Liver (tissue), 9 donors: ENCODE data around the gene TBXT. TPM values are rescaled to one million over a fixed set of nuclear protein-coding genes. Genes with fewer than 3 reads are reported as not detected.

Experiments
- DNase-seq: peaks from one replicate; pipeline ENCODE4 v3.0.0-alpha.2; 2017; ENCODE audit warnings: low spot score
- H3K27ac ChIP-seq, 2 donors: one replicate each; pipeline ENCODE4 v1.7.0; 2013; ENCODE audit warnings: inconsistent platforms in 2 of 2, low read length in 2 of 2, control low read depth in 1 of 2, low read depth in 1 of 2, mild to moderate bottlenecking in 1 of 2
- H3K27me3 ChIP-seq, 4 donors: one replicate each; pipeline versions ENCODE4 v1.6.1 to v1.7.0; 2013; ENCODE audit warnings: low read length in 3 of 4, inconsistent platforms in 1 of 4, mild to moderate bottlenecking in 1 of 4, moderate library complexity in 1 of 4; ENCODE audit not compliant: control insufficient read depth in 4 of 4, insufficient read depth in 4 of 4
- H3K36me3 ChIP-seq, 4 donors: one replicate each; pipeline versions ENCODE4 v1.6.1 to v1.7.0; 2013; ENCODE audit warnings: low read length in 3 of 4, mild to moderate bottlenecking in 3 of 4, low read depth in 1 of 4, moderate library complexity in 1 of 4; ENCODE audit not compliant: control insufficient read depth in 4 of 4, insufficient read depth in 3 of 4
- H3K4me1 ChIP-seq, 4 donors: one replicate each; pipeline versions ENCODE4 v1.6.1 to v1.7.0; 2013; ENCODE audit warnings: low read length in 3 of 4, mild to moderate bottlenecking in 3 of 4, moderate library complexity in 1 of 4; ENCODE audit not compliant: control insufficient read depth in 4 of 4, insufficient read depth in 4 of 4
- H3K4me3 ChIP-seq, 3 donors: one replicate each; pipeline versions ENCODE4 v1.6.1 to v1.7.0; 2013; ENCODE audit warnings: low read length in 3 of 3, control low read depth in 1 of 3, low read depth in 1 of 3, mild to moderate bottlenecking in 1 of 3
- H3K9ac ChIP-seq, 2 donors: one replicate each; pipeline ENCODE4 v1.7.0; 2013; ENCODE audit warnings: low read length in 2 of 2, mild to moderate bottlenecking in 2 of 2, moderate library complexity in 2 of 2, control low read depth in 1 of 2, low read depth in 1 of 2
- H3K9me3 ChIP-seq, 4 donors: one replicate each; pipeline versions ENCODE4 v1.6.1 to v1.7.0; 2013; ENCODE audit warnings: low read length in 3 of 4; ENCODE audit not compliant: control insufficient read depth in 4 of 4
- EGR1 ChIP-seq, 2 donors: IDR thresholded peaks; 2 replicates each; pipeline ENCODE4 v1.6.1; 2016 to 2018; ENCODE audit warnings: antibody characterized with exemption in 2 of 2, low read depth in 2 of 2
- GABPA ChIP-seq, 2 donors: IDR thresholded peaks in 1 of 2; conservative IDR thresholded peaks in 1 of 2; 2 replicates each; pipeline ENCODE4 v1.6.1; 2016; ENCODE audit warnings: antibody characterized with exemption in 2 of 2, mild to moderate bottlenecking in 1 of 2, moderate library complexity in 1 of 2
- HNF4A ChIP-seq, 2 donors: conservative IDR thresholded peaks; 2 replicates each; pipeline ENCODE4 v1.6.1; 2016; ENCODE audit warnings: antibody characterized with exemption in 2 of 2, mild to moderate bottlenecking in 2 of 2
- HNF4G ChIP-seq: IDR thresholded peaks from 2 replicates; pipeline ENCODE4 v1.6.1; 2016; ENCODE audit warnings: antibody characterized with exemption
- JUND ChIP-seq, 2 donors: IDR thresholded peaks; 2 replicates each; pipeline ENCODE4 v1.6.1; 2016; ENCODE audit warnings: antibody characterized with exemption in 2 of 2
- RAD21 ChIP-seq, 2 donors: IDR thresholded peaks; 2 replicates each; pipeline ENCODE4 v1.6.1; 2016; ENCODE audit warnings: antibody characterized with exemption in 2 of 2, mild to moderate bottlenecking in 2 of 2
- RXRA ChIP-seq, 2 donors: IDR thresholded peaks; 2 replicates each; pipeline ENCODE4 v1.6.1; 2017 to 2018; ENCODE audit warnings: antibody characterized with exemption in 2 of 2, mild to moderate bottlenecking in 1 of 2
- SP1 ChIP-seq: IDR thresholded peaks from 2 replicates; pipeline ENCODE4 v1.6.1; 2018; ENCODE audit warnings: antibody characterized with exemption, mild to moderate bottlenecking
- TAF1 ChIP-seq: conservative IDR thresholded peaks from 2 replicates; pipeline ENCODE4 v1.6.1; 2016; ENCODE audit warnings: antibody characterized with exemption, mild to moderate bottlenecking
- YY1 ChIP-seq: IDR thresholded peaks from 2 replicates; pipeline ENCODE4 v1.6.1; 2016; ENCODE audit warnings: antibody characterized with exemption, mild to moderate bottlenecking
- WGBS: extraction: QIAGEN DNeasy Blood & Tissue Kit; methylation state at CpG from one replicate; pipeline ENCODE4 v1.1.7; 2013; 5-methylcytosine and 5-hydroxymethylcytosine counted together
- polyA plus RNA-seq, 2 donors: library from polyadenylated mRNA; stranded (reverse) in 1 of 2; unstranded in 1 of 2; fragments of 200-250 nt in 1 of 2; fragments of >200 nt in 1 of 2; fragmentation: Nextera tagmentation in 1 of 2; extraction: Ambion mirVana in 1 of 2; gene quantifications; one replicate each; pipeline versions ENCODE4 v1.2.1 to v1.2.3, GENCODE V29; 2013 to 2015
- total RNA-seq, 2 donors: library from RNA; depleted of rRNA; stranded (reverse); fragments of >200 nt; gene quantifications; one replicate each; pipeline ENCODE4 v1.2.3, GENCODE V29; 2014
- TF ChIP-seq, protein P1 (sequence below): IDR thresholded peaks from 2 replicates; pipeline ENCODE4 v1.6.1; 2016; ENCODE audit warnings: antibody characterized with exemption
- TF ChIP-seq, protein P2 (sequence below): fragments of 150-350 bp; IDR thresholded peaks from 2 replicates; pipeline ENCODE4 v1.5.1; 2017; ENCODE audit warnings: improper control_type of control experiment, low read depth, low read length; ENCODE audit not compliant: missing input control
- TF ChIP-seq, protein P3 (sequence below): IDR thresholded peaks from 2 replicates; pipeline ENCODE4 v1.6.1; 2016; ENCODE audit warnings: antibody characterized with exemption, mild to moderate bottlenecking
- TF ChIP-seq, protein P4 (sequence below): IDR thresholded peaks from 2 replicates; pipeline ENCODE4 v1.6.1; 2016; ENCODE audit warnings: antibody characterized with exemption
- donor health status: healthy.
- donor health status: healthy.
- donor health status: healthy.
- donor health status: healthy.
- donor health status: healthy.

Gene TBXT
- total and polyA plus RNA-seq, 4 donors: not detected

DNA sequence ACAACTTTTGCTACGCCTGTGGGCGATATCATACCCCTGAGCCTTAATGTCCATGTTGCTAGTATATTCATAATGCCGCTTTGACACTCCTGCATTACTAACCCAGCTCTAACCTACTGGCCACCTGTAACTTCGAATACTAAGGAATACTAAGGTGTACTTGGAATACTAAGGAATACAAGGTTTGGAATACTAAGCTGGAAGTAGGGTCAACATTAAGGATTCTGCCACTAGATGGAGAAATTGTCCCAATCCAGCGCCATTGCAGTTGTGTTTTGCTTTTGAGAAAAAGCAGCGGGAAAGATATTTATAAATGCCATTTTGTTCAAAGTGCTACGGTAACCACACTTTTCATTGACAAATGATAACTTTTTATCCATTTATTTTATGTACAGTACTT, 10.7 kb downstream of the TBXT start:
- Histone ChIP-seq H3K27ac (no peak overlapping the region), H3K4me3 (no peak overlapping the region), H3K9me3 (no peaks in the 10 kb centered on the region), H3K27me3 (peaks cover 0 to 2% (median 0%) of the 10 kb centered on the region in 4 donors), H3K4me1 (no peaks in the 10 kb centered on the region), H3K36me3 (no peaks in the 10 kb centered on the region), H3K9ac (no peak overlapping the region)
- DNase-seq: no peak
- 48% methylated on average over 7 of the region's 7 CpGs for WGBS
- no peak for TF ChIP-seq YY1
- TF ChIP-seq TAF1: no peak
- TF ChIP-seq, protein P1, sequence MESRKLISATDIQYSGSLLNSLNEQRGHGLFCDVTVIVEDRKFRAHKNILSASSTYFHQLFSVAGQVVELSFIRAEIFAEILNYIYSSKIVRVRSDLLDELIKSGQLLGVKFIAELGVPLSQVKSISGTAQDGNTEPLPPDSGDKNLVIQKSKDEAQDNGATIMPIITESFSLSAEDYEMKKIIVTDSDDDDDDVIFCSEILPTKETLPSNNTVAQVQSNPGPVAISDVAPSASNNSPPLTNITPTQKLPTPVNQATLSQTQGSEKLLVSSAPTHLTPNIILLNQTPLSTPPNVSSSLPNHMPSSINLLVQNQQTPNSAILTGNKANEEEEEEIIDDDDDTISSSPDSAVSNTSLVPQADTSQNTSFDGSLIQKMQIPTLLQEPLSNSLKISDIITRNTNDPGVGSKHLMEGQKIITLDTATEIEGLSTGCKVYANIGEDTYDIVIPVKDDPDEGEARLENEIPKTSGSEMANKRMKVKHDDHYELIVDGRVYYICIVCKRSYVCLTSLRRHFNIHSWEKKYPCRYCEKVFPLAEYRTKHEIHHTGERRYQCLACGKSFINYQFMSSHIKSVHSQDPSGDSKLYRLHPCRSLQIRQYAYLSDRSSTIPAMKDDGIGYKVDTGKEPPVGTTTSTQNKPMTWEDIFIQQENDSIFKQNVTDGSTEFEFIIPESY: no peak
- TF ChIP-seq RAD21 (IDR thresholded peaks at IDR 0.05): peak; percentile 69 to 72
- TF ChIP-seq, protein P2, sequence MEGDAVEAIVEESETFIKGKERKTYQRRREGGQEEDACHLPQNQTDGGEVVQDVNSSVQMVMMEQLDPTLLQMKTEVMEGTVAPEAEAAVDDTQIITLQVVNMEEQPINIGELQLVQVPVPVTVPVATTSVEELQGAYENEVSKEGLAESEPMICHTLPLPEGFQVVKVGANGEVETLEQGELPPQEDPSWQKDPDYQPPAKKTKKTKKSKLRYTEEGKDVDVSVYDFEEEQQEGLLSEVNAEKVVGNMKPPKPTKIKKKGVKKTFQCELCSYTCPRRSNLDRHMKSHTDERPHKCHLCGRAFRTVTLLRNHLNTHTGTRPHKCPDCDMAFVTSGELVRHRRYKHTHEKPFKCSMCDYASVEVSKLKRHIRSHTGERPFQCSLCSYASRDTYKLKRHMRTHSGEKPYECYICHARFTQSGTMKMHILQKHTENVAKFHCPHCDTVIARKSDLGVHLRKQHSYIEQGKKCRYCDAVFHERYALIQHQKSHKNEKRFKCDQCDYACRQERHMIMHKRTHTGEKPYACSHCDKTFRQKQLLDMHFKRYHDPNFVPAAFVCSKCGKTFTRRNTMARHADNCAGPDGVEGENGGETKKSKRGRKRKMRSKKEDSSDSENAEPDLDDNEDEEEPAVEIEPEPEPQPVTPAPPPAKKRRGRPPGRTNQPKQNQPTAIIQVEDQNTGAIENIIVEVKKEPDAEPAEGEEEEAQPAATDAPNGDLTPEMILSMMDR: peak; percentile 23
- TF ChIP-seq GABPA (IDR thresholded peaks at IDR 0.05 in 1 of 2, conservative IDR thresholded peaks at IDR 0.05 in 1 of 2): no peak
- TF ChIP-seq SP1: no peak
- TF ChIP-seq, protein P3, sequence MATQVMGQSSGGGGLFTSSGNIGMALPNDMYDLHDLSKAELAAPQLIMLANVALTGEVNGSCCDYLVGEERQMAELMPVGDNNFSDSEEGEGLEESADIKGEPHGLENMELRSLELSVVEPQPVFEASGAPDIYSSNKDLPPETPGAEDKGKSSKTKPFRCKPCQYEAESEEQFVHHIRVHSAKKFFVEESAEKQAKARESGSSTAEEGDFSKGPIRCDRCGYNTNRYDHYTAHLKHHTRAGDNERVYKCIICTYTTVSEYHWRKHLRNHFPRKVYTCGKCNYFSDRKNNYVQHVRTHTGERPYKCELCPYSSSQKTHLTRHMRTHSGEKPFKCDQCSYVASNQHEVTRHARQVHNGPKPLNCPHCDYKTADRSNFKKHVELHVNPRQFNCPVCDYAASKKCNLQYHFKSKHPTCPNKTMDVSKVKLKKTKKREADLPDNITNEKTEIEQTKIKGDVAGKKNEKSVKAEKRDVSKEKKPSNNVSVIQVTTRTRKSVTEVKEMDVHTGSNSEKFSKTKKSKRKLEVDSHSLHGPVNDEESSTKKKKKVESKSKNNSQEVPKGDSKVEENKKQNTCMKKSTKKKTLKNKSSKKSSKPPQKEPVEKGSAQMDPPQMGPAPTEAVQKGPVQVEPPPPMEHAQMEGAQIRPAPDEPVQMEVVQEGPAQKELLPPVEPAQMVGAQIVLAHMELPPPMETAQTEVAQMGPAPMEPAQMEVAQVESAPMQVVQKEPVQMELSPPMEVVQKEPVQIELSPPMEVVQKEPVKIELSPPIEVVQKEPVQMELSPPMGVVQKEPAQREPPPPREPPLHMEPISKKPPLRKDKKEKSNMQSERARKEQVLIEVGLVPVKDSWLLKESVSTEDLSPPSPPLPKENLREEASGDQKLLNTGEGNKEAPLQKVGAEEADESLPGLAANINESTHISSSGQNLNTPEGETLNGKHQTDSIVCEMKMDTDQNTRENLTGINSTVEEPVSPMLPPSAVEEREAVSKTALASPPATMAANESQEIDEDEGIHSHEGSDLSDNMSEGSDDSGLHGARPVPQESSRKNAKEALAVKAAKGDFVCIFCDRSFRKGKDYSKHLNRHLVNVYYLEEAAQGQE: no peak

DNA sequence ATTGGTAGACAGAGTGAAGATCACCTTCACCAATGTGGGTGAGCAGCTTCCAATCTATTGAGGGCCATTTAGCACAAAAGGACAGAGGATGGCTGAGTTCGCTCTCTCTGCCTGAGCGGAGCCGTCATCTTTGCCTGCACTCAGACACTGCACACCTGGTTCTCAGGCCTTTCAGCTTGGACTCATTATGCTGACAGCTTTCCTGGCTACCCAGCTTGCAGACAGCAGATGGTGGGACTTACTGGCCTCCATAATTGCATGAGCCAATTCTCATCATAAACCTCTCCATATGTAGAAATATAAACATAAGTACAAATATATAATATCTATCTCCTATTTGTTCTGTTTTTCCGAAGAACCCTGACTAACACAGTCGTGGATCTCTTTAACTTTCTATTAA, 13.7 kb downstream of the TBXT start:
- TF ChIP-seq RXRA (IDR thresholded peaks at IDR 0.05): no peak
- TF ChIP-seq, protein P4, sequence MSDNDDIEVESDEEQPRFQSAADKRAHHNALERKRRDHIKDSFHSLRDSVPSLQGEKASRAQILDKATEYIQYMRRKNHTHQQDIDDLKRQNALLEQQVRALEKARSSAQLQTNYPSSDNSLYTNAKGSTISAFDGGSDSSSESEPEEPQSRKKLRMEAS: no peak
- no peak for TF ChIP-seq HNF4A (conservative IDR thresholded peaks at IDR 0.05)
- TF ChIP-seq EGR1 (IDR thresholded peaks at IDR 0.05; ENCODE audit: low read depth in 2 of 2): no peak
- TF ChIP-seq JUND (IDR thresholded peaks at IDR 0.05): no peak
- TF ChIP-seq HNF4G: no peak
- TF ChIP-seq, protein P3: no peak
- WGBS: 89% methylated on average over 5 of the region's 5 CpGs
- Histone ChIP-seq H3K4me1 (no peaks in the 10 kb centered on the region), H3K9ac (no peak overlapping the region), H3K27me3 (peaks cover 0 to 4% (median 0%) of the 10 kb centered on the region in 4 donors), H3K9me3 (peaks cover 1 to 8% (median 4%) of the 10 kb centered on the region in 4 donors), H3K27ac (no peak overlapping the region), H3K36me3 (no peaks in the 10 kb centered on the region), H3K4me3 (no peak overlapping the region)
- no peak for DNase-seq
